Measurements from ENCODE around the gene RBBP5. TPM values are rescaled to one million over a fixed set of nuclear protein-coding genes. Genes with fewer than 3 reads are reported as not detected.

The RBBP5 gene
- total RNA-seq, 1 experiment from 2014 or later = 23.8 TPM

- peak overlapping the region; percentile 93 for H3K27ac Mint-ChIP-seq
- H3K4me1 Mint-ChIP-seq = peaks cover 17% of the 10 kb centered on the region
- no peak for DNase-seq (ENCODE audit: low spot score)
- no peaks in the 10 kb centered on the region for H3K27me3 Mint-ChIP-seq (ENCODE audit: low read depth)
- ATAC-seq = peak; percentile 73
- H3K4me3 Mint-ChIP-seq = no peak overlapping the region
- ChIA-PET CTCF (no interaction called here), POLR2A (no interaction called here)
- peaks cover 20% of the 10 kb centered on the region for H3K9me3 Mint-ChIP-seq
- peaks cover 19% of the 10 kb centered on the region for H3K36me3 Mint-ChIP-seq
- no peak for TF ChIP-seq ZBTB43 (CRISPR knock-in tag; IDR thresholded peaks at IDR 0.05)
- TF ChIP-seq ETV6 (CRISPR knock-in tag; IDR thresholded peaks at IDR 0.05) = 0 out of 2 replicates have a peak, but pooled peaks have one; percentile 36
These were observed 16.1 kb upstream of the RBBP5 start for GRCh38 chr1:205137901-205138300.

- CTCF ChIA-PET = no interaction called here
- Mint-ChIP-seq H3K36me3 (peaks cover 1% of the 10 kb centered on the region; the same call in 1 of the 2 replicates), H3K4me3 (no peak overlapping the region), H3K4me1 (peaks cover 8% of the 10 kb centered on the region), H3K27me3 (ENCODE audit: low read depth) (no peaks in the 10 kb centered on the region), H3K9me3 (peaks cover 2% of the 10 kb centered on the region), H3K27ac (no peak overlapping the region)
- DNase-seq (ENCODE audit: low spot score) = no peak
- no peak for ATAC-seq
- POLR2A ChIA-PET = no interaction called here
- no peak for TF ChIP-seq TCF7 (CRISPR knock-in tag; IDR thresholded peaks at IDR 0.05; ENCODE audit: low read depth)
- no peak for TF ChIP-seq TEAD1 (CRISPR knock-in tag; IDR thresholded peaks at IDR 0.05)
- TF ChIP-seq ZNF232 (CRISPR knock-in tag; IDR thresholded peaks at IDR 0.05) = no peak
- TF ChIP-seq JUN (CRISPR knock-in tag; IDR thresholded peaks at IDR 0.05) = no peak
- no peak for TF ChIP-seq ZNF263 (CRISPR knock-in tag; IDR thresholded peaks at IDR 0.05; ENCODE audit: low read depth)
- no peak for TF ChIP-seq CREB1 (CRISPR knock-in tag; IDR thresholded peaks at IDR 0.05)
- no peak for TF ChIP-seq STAT6 (CRISPR knock-in tag; conservative IDR thresholded peaks at IDR 0.05; ENCODE audit: low read depth)
- no peak for TF ChIP-seq SMAD3 (CRISPR knock-in tag; IDR thresholded peaks at IDR 0.05; ENCODE audit: borderline replicate concordance)
- TF ChIP-seq ZNF396 (CRISPR knock-in tag; IDR thresholded peaks at IDR 0.05; ENCODE audit: borderline replicate concordance) = no peak
- no peak for TF ChIP-seq ZNF281 (CRISPR knock-in tag; IDR thresholded peaks at IDR 0.05)
- TF ChIP-seq ARID4B (CRISPR knock-in tag; IDR thresholded peaks at IDR 0.05; ENCODE audit: borderline replicate concordance) = no peak
- TF ChIP-seq FOXP4 (CRISPR knock-in tag; IDR thresholded peaks at IDR 0.05) = no peak
- TF ChIP-seq GTF2I (CRISPR knock-in tag; conservative IDR thresholded peaks at IDR 0.05) = no peak
- TF ChIP-seq NR2C2 (CRISPR knock-in tag; IDR thresholded peaks at IDR 0.05) = no peak
- no peak for TF ChIP-seq FOXP1 (CRISPR knock-in tag; IDR thresholded peaks at IDR 0.05; ENCODE audit: borderline replicate concordance)
- no peak for TF ChIP-seq TEAD4 (CRISPR knock-in tag; IDR thresholded peaks at IDR 0.05)
- TF ChIP-seq ZMAT4 (CRISPR knock-in tag; IDR thresholded peaks at IDR 0.05) = no peak
These were observed 11.5 kb upstream of the RBBP5 start for GRCh38 chr1:205133287-205133686.
